IMR-90 (cell line): ENCODE data around the gene C3orf18. TPM values are rescaled to one million over a fixed set of nuclear protein-coding genes. Genes with fewer than 3 reads are reported as not detected.

ENCODE experiments used
- ATAC-seq: fragments of 200-7000 bp; cut with Tn5 transposase; 2 replicates; pipeline ENCODE4 v1.9.1; 2020; ENCODE audit warnings: low read depth, mild to moderate bottlenecking, moderate library complexity
- BruUV-seq: library from RNA; stranded (reverse); fragments of 400-500 nt; replicated peaks from 2 replicates; lab custom pipeline; 2021; lab: Mats Ljungman, UMichigan
- CTCF ChIA-PET: fragments of 300-600 bp; formaldehyde crosslinking; extraction: SDS; loops from one replicate; lab custom pipeline; 2021; ENCODE audit warnings: antibody characterized with exemption; lab: Yijun Ruan, JAX
- POLR2A ChIA-PET: fragments of 300-600 bp; sonication (Branson Sonifier 250); formaldehyde crosslinking; loops from one replicate; lab custom pipeline; 2022; ENCODE audit warnings: antibody characterized with exemption; ENCODE audit not compliant: unreplicated experiment; lab: Charles Lee
- DNase-seq: peaks from one replicate; pipeline ENCODE4 v3.0.0; 2013
- H2AFZ ChIP-seq: replicated peaks from 2 replicates; pipeline ENCODE3; 2013; ENCODE audit warnings: low read length, mild to moderate bottlenecking; ENCODE audit not compliant: poor library complexity
- H2AK5ac ChIP-seq: 2 replicates; pipeline ENCODE4 v1.6.1; 2013; ENCODE audit warnings: low read depth, low read length, inconsistent platforms
- H2AK9ac ChIP-seq: replicated peaks from 2 replicates; pipeline ENCODE3; 2013; ENCODE audit warnings: mild to moderate bottlenecking, low read depth, low read length, moderate library complexity; ENCODE audit not compliant: poor library complexity
- H2BK120ac ChIP-seq: 2 replicates; pipeline ENCODE4 v1.6.1; 2013; ENCODE audit warnings: low read depth, low read length, inconsistent platforms
- H2BK15ac ChIP-seq: 3 replicates; pipeline ENCODE4 v1.6.1; 2013; ENCODE audit warnings: low read depth, low read length, inconsistent platforms
- H2BK20ac ChIP-seq: 2 replicates; pipeline ENCODE4 v1.6.1; 2013; ENCODE audit warnings: low read depth, mild to moderate bottlenecking, inconsistent platforms, low read length, moderate library complexity
- H2BK5ac ChIP-seq: 2 replicates; pipeline ENCODE4 v1.6.1; 2013; ENCODE audit warnings: mild to moderate bottlenecking, low read depth, low read length, inconsistent platforms; ENCODE audit not compliant: poor library complexity, severe bottlenecking
- H3K14ac ChIP-seq: replicated peaks from 2 replicates; pipeline ENCODE4 v1.6.1; 2013; ENCODE audit warnings: low read depth, low read length, inconsistent platforms
- H3K18ac ChIP-seq: 2 replicates; pipeline ENCODE4 v1.6.1; 2013; ENCODE audit warnings: low read depth, low read length, control low read depth
- H3K23ac ChIP-seq: 2 replicates; pipeline ENCODE4 v1.6.1; 2013; ENCODE audit warnings: low read depth, low read length, inconsistent platforms
- H3K27ac ChIP-seq: 2 replicates; pipeline ENCODE4 v1.5.1; 2013; ENCODE audit warnings: mild to moderate bottlenecking, control low read depth, low read length; ENCODE audit not compliant: insufficient read depth
- H3K27me3 ChIP-seq: 2 replicates; pipeline ENCODE4 v1.6.1; 2013; ENCODE audit warnings: low read length; ENCODE audit not compliant: control insufficient read depth, insufficient read depth
- H3K36me3 ChIP-seq: 2 replicates; pipeline ENCODE4 v1.6.1; 2013; ENCODE audit warnings: low read length, mixed read lengths; ENCODE audit not compliant: control insufficient read depth, insufficient read depth
- H3K4ac ChIP-seq: 2 replicates; pipeline ENCODE4 v1.6.1; 2013; ENCODE audit warnings: low read depth, low read length, inconsistent platforms
- H3K4me1 ChIP-seq: 2 replicates; pipeline ENCODE4 v1.6.1; 2013; ENCODE audit warnings: low read length, mixed read lengths; ENCODE audit not compliant: control insufficient read depth, insufficient read depth
- H3K4me2 ChIP-seq: 2 replicates; pipeline ENCODE4 v1.6.1; 2013; ENCODE audit warnings: low read depth, mild to moderate bottlenecking, control low read depth, low read length, moderate library complexity
- H3K4me3 ChIP-seq: 2 replicates; pipeline ENCODE4 v1.5.1; 2013; ENCODE audit warnings: low read depth, mild to moderate bottlenecking, control low read depth, low read length, moderate library complexity; ENCODE audit not compliant: insufficient read depth
- H3K56ac ChIP-seq: 2 replicates; pipeline ENCODE4 v1.6.1; 2013; ENCODE audit warnings: low read length, inconsistent platforms; ENCODE audit not compliant: insufficient read depth; ENCODE audit errors: extremely low read depth
- H3K79me1 ChIP-seq, 2 experiments: 2 replicates each; pipeline ENCODE4 v1.6.1; 2013; ENCODE audit warnings: low read length in 2 of 2, inconsistent platforms in 1 of 2, low read depth in 1 of 2
- H3K9ac ChIP-seq: 2 replicates; pipeline ENCODE4 v1.6.1; 2013; ENCODE audit warnings: low read depth, low read length, control low read depth
- H3K9me1 ChIP-seq: 2 replicates; pipeline ENCODE4 v1.6.1; 2013; ENCODE audit warnings: low read length, inconsistent platforms; ENCODE audit not compliant: insufficient read depth
- H3K9me3 ChIP-seq: 2 replicates; pipeline ENCODE4 v1.6.1; 2013; ENCODE audit warnings: low read length; ENCODE audit not compliant: control insufficient read depth, insufficient read depth
- H4K20me1 ChIP-seq: 2 replicates; pipeline ENCODE4 v1.6.1; 2013; ENCODE audit warnings: low read length, inconsistent platforms; ENCODE audit not compliant: insufficient read depth
- H4K5ac ChIP-seq: 2 replicates; pipeline ENCODE4 v1.6.1; 2013; ENCODE audit warnings: mild to moderate bottlenecking, low read depth, low read length, control low read depth
- H4K8ac ChIP-seq, 2 experiments: 2 replicates each; pipeline ENCODE4 v1.6.1; 2013; ENCODE audit warnings: low read depth in 2 of 2, low read length in 2 of 2, control low read depth in 1 of 2, inconsistent platforms in 1 of 2
- H4K91ac ChIP-seq: 2 replicates; pipeline ENCODE4 v1.6.1; 2013; ENCODE audit warnings: low read depth, low read length, inconsistent platforms; ENCODE audit not compliant: insufficient read depth
- BHLHE40 ChIP-seq: fragments of 150-350 bp; IDR thresholded peaks from 2 replicates; pipeline ENCODE4 v1.6.1; 2016; ENCODE audit warnings: mild to moderate bottlenecking, low read depth, low read length
- CEBPB ChIP-seq: IDR thresholded peaks from 2 replicates; pipeline ENCODE4 v1.6.1; 2012; ENCODE audit warnings: low read depth, low read length, improper control_type of control experiment
- CHD1 ChIP-seq: IDR thresholded peaks from 2 replicates; pipeline ENCODE4 v1.6.1; 2012; ENCODE audit warnings: low read depth, low read length, improper control_type of control experiment
- FOS ChIP-seq: fragments of 150-350 bp; IDR thresholded peaks from 2 replicates; pipeline ENCODE4 v1.6.1; 2016; ENCODE audit warnings: low read depth, low read length
- MAFK ChIP-seq: IDR thresholded peaks from 2 replicates; pipeline ENCODE4 v1.6.1; 2012; ENCODE audit warnings: low read depth, low read length, improper control_type of control experiment
- MAZ ChIP-seq: IDR thresholded peaks from 2 replicates; pipeline ENCODE4 v1.6.1; 2012; ENCODE audit warnings: low read depth, mild to moderate bottlenecking, low read length, improper control_type of control experiment, moderate library complexity, borderline replicate concordance
- MXI1 ChIP-seq: IDR thresholded peaks from 2 replicates; pipeline ENCODE4 v1.6.1; 2012; ENCODE audit warnings: low read depth, mild to moderate bottlenecking, low read length, moderate library complexity, borderline replicate concordance
- NFE2L2 ChIP-seq: fragments of 150-350 bp; IDR thresholded peaks from 2 replicates; pipeline ENCODE4 v1.6.1; 2016; ENCODE audit warnings: low read depth, mild to moderate bottlenecking, low read length
- POLR2A ChIP-seq: IDR thresholded peaks from 2 replicates; pipeline ENCODE4 v1.6.1; 2012; ENCODE audit warnings: mild to moderate bottlenecking, low read depth, low read length
- RAD21 ChIP-seq: IDR thresholded peaks from 2 replicates; pipeline ENCODE4 v1.6.1; 2012; ENCODE audit warnings: low read length, improper control_type of control experiment
- RCOR1 ChIP-seq: IDR thresholded peaks from 2 replicates; pipeline ENCODE4 v1.6.1; 2012; ENCODE audit warnings: mild to moderate bottlenecking, low read length, improper control_type of control experiment; ENCODE audit not compliant: insufficient replicate concordance
- RFX5 ChIP-seq: IDR thresholded peaks from 2 replicates; pipeline ENCODE4 v1.8.0; 2012; ENCODE audit warnings: low read depth, mild to moderate bottlenecking, low read length, moderate library complexity
- SMC3 ChIP-seq: fragments of 150-350 bp; IDR thresholded peaks from 2 replicates; pipeline ENCODE4 v1.6.1; 2016; ENCODE audit warnings: low read depth, mild to moderate bottlenecking, antibody characterized with exemption, low read length, moderate library complexity
- WGBS, 2 experiments: methylation state at CpG; one replicate each; pipeline versions ENCODE4 v1.1.5 to v1.1.7; 2013; ENCODE audit warnings: missing lambda C conversion rate in 2 of 2; ENCODE audit not compliant: insufficient read length in 1 of 2; ENCODE audit errors: extremely low coverage in 2 of 2; 5-methylcytosine and 5-hydroxymethylcytosine counted together
- dilution Hi-C: fragments of 300-500 bp; cut with HindIII; formaldehyde crosslinking; loops from one replicate; pipeline ENCODE4 v1.14.3; 2018; ENCODE audit warnings: low sequenced_read_pairs; ENCODE audit not compliant: unreplicated experiment
- in situ Hi-C: fragments of 300-500 bp; cut with MboI; formaldehyde crosslinking; loops from 3 replicates; pipeline ENCODE4 v1.14.3; 2019; ENCODE audit warnings: low sequenced_read_pairs, inconsistent platforms, mixed read lengths
- intact Hi-C: fragments of 100-400 bp; cut with micrococcal nuclease; formaldehyde crosslinking; loops from 2 replicates; pipeline ENCODE4 v1.10.0; 2022
- polyA plus RNA-seq, 3 experiments: library from polyadenylated mRNA; depleted of rRNA; stranded (reverse); fragments of >200 nt; gene quantifications; 2 replicates each; pipeline ENCODE4 v1.2.3, GENCODE V29; 2012; ENCODE audit warnings: low replicate concordance in 1 of 3
- total RNA-seq: library from RNA; depleted of rRNA; stranded (reverse); fragments of >200 nt; gene quantifications from 2 replicates; pipeline ENCODE4 v1.2.3, GENCODE V29; 2012
- TF ChIP-seq, protein P1 (sequence below): fragments of 150-350 bp; IDR thresholded peaks from 2 replicates; pipeline ENCODE4 v1.6.1; 2016; ENCODE audit warnings: low read depth, mild to moderate bottlenecking, low read length, moderate library complexity, borderline replicate concordance
- TF ChIP-seq, protein P2 (sequence below): conservative IDR thresholded peaks from 2 replicates; pipeline ENCODE4 v1.5.1; 2012; ENCODE audit warnings: mild to moderate bottlenecking, low read depth, low read length, improper control_type of control experiment

Gene C3orf18
- total and polyA plus RNA-seq, 2 of the 4 experiments (the other 2 are of a cell fraction): 6.8 to 10.6 TPM

DNA sequence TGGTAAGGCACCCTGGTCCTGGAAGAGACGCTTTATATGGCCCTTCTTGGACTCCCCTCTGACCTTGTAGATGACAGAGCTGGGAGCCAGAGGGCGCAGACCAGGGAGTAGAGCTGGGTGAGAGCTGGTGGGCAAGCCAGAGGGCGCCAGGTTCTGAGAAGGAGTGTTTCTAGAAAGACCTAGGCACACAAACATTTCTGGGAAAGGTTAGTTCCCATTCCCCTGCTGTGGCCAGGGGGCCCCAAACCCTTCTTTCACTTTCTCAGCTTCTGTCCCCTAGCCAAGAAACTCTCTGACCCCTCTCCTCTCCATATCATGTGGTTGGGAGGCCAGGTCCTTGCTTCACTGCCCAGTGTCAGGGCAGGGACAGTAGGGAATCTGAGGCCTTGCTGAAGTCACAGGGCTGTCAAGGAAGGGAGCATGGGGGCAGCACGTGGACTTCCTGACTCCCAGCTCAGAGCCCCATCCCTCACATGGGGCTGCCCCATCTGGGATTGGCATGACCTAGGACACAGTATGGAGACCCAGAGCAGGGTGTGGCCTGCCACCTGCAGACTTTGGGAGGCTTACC lies 5.3 kb upstream of the C3orf18 start:
- Histone ChIP-seq H3K4ac (no peak overlapping the region), H3K36me3 (peaks cover 24% of the 10 kb centered on the region; the same call in 1 of the 2 replicates), H4K8ac (no peak overlapping the region), H3K56ac (no peak overlapping the region), H3K4me3 (no peak overlapping the region), H3K9me3 (no peaks in the 10 kb centered on the region), H2BK120ac (no peak overlapping the region), H4K5ac (no peak overlapping the region), H3K23ac (no peak overlapping the region), H4K20me1 (no peaks in the 10 kb centered on the region), H2AFZ (no peak overlapping the region), H2BK15ac (no peak overlapping the region), H3K18ac (no peak overlapping the region), H3K14ac (no peak overlapping the region), H2AK9ac (no peak overlapping the region), H3K27me3 (no peaks in the 10 kb centered on the region), H3K4me2 (no peak overlapping the region), H3K9ac (no peak overlapping the region), H2BK5ac (no peak overlapping the region), H2BK20ac (no peak overlapping the region), H4K91ac (no peak overlapping the region), H3K9me1 (peaks cover 10% of the 10 kb centered on the region), H3K4me1 (peaks cover 3% of the 10 kb centered on the region), H3K27ac (no peak overlapping the region), H3K79me1 (peaks cover 13 to 36% of the 10 kb centered on the region in 2 experiments; a peak in 3 of 4 replicates), H2AK5ac (no peak overlapping the region)
- no TSS peak for BruUV-seq
- ChIA-PET POLR2A (interaction anchor here (0.6 kb wide), 1 partner anchor 192 kb away, joined by 4 read pairs; no protein-coding TSS in a partner anchor), CTCF (interaction anchor here (0.9 to 2.5 kb wide), 5 partner anchors 17 to 104 kb away, joined by 3 to 20 read pairs (median 4); partner anchors contain the start of gene CISH)
- no peak for TF ChIP-seq MXI1
- no peak for TF ChIP-seq CEBPB
- no peak for TF ChIP-seq CHD1
- no peak for TF ChIP-seq MAFK
- no peak for TF ChIP-seq BHLHE40
- TF ChIP-seq SMC3: no peak
- no peak for TF ChIP-seq RCOR1
- no peak for TF ChIP-seq RFX5
- TF ChIP-seq, protein P1, sequence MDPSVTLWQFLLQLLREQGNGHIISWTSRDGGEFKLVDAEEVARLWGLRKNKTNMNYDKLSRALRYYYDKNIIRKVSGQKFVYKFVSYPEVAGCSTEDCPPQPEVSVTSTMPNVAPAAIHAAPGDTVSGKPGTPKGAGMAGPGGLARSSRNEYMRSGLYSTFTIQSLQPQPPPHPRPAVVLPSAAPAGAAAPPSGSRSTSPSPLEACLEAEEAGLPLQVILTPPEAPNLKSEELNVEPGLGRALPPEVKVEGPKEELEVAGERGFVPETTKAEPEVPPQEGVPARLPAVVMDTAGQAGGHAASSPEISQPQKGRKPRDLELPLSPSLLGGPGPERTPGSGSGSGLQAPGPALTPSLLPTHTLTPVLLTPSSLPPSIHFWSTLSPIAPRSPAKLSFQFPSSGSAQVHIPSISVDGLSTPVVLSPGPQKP: no peak
- TF ChIP-seq NFE2L2: no peak
- TF ChIP-seq FOS: no peak
- TF ChIP-seq MAZ: no peak
- no peak for TF ChIP-seq POLR2A
- TF ChIP-seq, protein P2, sequence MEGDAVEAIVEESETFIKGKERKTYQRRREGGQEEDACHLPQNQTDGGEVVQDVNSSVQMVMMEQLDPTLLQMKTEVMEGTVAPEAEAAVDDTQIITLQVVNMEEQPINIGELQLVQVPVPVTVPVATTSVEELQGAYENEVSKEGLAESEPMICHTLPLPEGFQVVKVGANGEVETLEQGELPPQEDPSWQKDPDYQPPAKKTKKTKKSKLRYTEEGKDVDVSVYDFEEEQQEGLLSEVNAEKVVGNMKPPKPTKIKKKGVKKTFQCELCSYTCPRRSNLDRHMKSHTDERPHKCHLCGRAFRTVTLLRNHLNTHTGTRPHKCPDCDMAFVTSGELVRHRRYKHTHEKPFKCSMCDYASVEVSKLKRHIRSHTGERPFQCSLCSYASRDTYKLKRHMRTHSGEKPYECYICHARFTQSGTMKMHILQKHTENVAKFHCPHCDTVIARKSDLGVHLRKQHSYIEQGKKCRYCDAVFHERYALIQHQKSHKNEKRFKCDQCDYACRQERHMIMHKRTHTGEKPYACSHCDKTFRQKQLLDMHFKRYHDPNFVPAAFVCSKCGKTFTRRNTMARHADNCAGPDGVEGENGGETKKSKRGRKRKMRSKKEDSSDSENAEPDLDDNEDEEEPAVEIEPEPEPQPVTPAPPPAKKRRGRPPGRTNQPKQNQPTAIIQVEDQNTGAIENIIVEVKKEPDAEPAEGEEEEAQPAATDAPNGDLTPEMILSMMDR: no peak
- TF ChIP-seq RAD21: no peak
- dilution Hi-C loops: no loop called here
- intact Hi-C loops: loop anchor here (1.0 kb wide), 2 partner anchors 28 to 41 kb away; no protein-coding TSS in a partner anchor
- in situ Hi-C loops: loop anchor here (5.0 kb wide), 2 partner anchors 39 to 799 kb away; partner anchors contain the start of gene CISH
- 90% methylated on average over 1 of the region's 4 CpGs; no CpG with 5 or more reads in 1 of the 2 experiments for WGBS, 2 experiments
- ATAC-seq (no peak), DNase-seq (no peak)
